Right lobe of liver (tissue), 4 donors: ENCODE data around the gene CYP2E1.
"Not testable (repeated sequence)": the region's sequence is repeated elsewhere in the genome, so short reads cannot be mapped to it uniquely, and the experiment has no call there.

Experiments used
- CTCF ChIP-seq, 4 donors: fragments of 200-600 bp in 3 of 4; fragments of 450-650 bp in 1 of 4; IDR thresholded peaks; one replicate each; pipeline versions ENCODE4 v1.5.1 to v1.8.0; 2016 to 2022; ENCODE audit warnings: antibody characterized with exemption in 4 of 4, mild to moderate bottlenecking in 2 of 4
- POLR2A ChIP-seq: fragments of 450-650 bp; IDR thresholded peaks from one replicate; pipeline ENCODE4 v1.6.1; 2017; ENCODE audit warnings: antibody characterized with exemption, mild to moderate bottlenecking
- donor health status: DM: no; HTN: no; CAD: no.
- donor health status: DM: no; HTN: no; CAD: no.
- donor health status: DM: no; HTN: yes; CAD: no.

GRCh38 chr10:133493562-133493961 lies 33.6 kb upstream of the CYP2E1 start:
- not testable (repeated sequence) for TF ChIP-seq CTCF (IDR thresholded peaks at IDR 0.05); POLR2A
